Naive thymus-derived CD4-positive, alpha-beta T cell (primary cell): ENCODE results near the gene DDAH2. TPM values are rescaled to one million over a fixed set of nuclear protein-coding genes. Genes with fewer than 3 reads are reported as not detected.

Experiments used
- ATAC-seq: fragments of 150-1000 bp; cut with Tn5 transposase; 2 replicates; pipeline ENCODE4 v1.10.0; 2021; ENCODE audit warnings: mild to moderate bottlenecking, moderate library complexity
- CTCF ChIA-PET: fragments of 350-600 bp; sonication (Branson Sonifier 250); formaldehyde crosslinking; loops from one replicate; lab custom pipeline; 2021; ENCODE audit warnings: antibody characterized with exemption; lab: Charles Lee
- POLR2A ChIA-PET: fragments of 350-600 bp; sonication (Branson Sonifier 250); formaldehyde crosslinking; loops from one replicate; lab custom pipeline; 2021; ENCODE audit warnings: antibody characterized with exemption, inconsistent platforms; lab: Charles Lee
- DNase-seq, 9 donors: peaks; one replicate each; pipeline versions ENCODE4 v3.0.0 to v3.0.0-alpha.2; 2020 to 2022; ENCODE audit warnings: mixed read lengths in 1 of 9
- H3K27ac ChIP-seq: one replicate; pipeline ENCODE4 v1.7.0; 2013; ENCODE audit warnings: mild to moderate bottlenecking, low read depth, low read length, moderate library complexity
- H3K27me3 ChIP-seq, 2 donors: one replicate each; pipeline ENCODE4 v1.7.0; 2013; ENCODE audit warnings: low read length in 2 of 2, mild to moderate bottlenecking in 2 of 2, moderate library complexity in 2 of 2; ENCODE audit not compliant: control insufficient read depth in 2 of 2, insufficient read depth in 2 of 2
- H3K36me3 ChIP-seq, 3 experiments: 1 replicate in 2 of 3; 2 replicates in 1 of 3; pipeline ENCODE4 v1.7.0; 2013; ENCODE audit warnings: low read length in 3 of 3, mild to moderate bottlenecking in 3 of 3, moderate library complexity in 1 of 3; ENCODE audit not compliant: insufficient read depth in 3 of 3, control insufficient read depth in 2 of 3
- H3K4me1 ChIP-seq, 2 donors: one replicate each; pipeline ENCODE4 v1.7.0; 2013; ENCODE audit warnings: low read length in 2 of 2, mild to moderate bottlenecking in 2 of 2, moderate library complexity in 1 of 2; ENCODE audit not compliant: control insufficient read depth in 2 of 2, insufficient read depth in 2 of 2
- H3K4me3 ChIP-seq: 2 replicates; pipeline ENCODE4 v1.7.0; 2013; ENCODE audit warnings: mild to moderate bottlenecking, low read length
- H3K9me3 ChIP-seq, 3 experiments: 1 replicate in 2 of 3; 2 replicates in 1 of 3; pipeline ENCODE4 v1.7.0; 2013; ENCODE audit warnings: low read length in 3 of 3; ENCODE audit not compliant: control insufficient read depth in 2 of 3
- H3K27ac Mint-ChIP-seq, 9 donors: one replicate each; pipeline ENCODE4 v1.8.0; 2020 to 2022; ENCODE audit warnings: mixed read lengths in 9 of 9, mild to moderate bottlenecking in 8 of 9, moderate library complexity in 5 of 9, inconsistent platforms in 2 of 9
- H3K27me3 Mint-ChIP-seq, 5 donors: one replicate each; pipeline ENCODE4 v1.8.0; 2021 to 2022; ENCODE audit warnings: mixed read lengths in 5 of 5, mild to moderate bottlenecking in 1 of 5
- H3K36me3 Mint-ChIP-seq, 5 donors: one replicate each; pipeline ENCODE4 v1.8.0; 2020 to 2022; ENCODE audit warnings: mixed read lengths in 5 of 5, mild to moderate bottlenecking in 3 of 5, inconsistent platforms in 1 of 5
- H3K4me1 Mint-ChIP-seq, 7 donors: one replicate each; pipeline ENCODE4 v1.8.0; 2020 to 2022; ENCODE audit warnings: mixed read lengths in 7 of 7, mild to moderate bottlenecking in 3 of 7, inconsistent platforms in 1 of 7
- H3K4me3 Mint-ChIP-seq, 10 donors: one replicate each; pipeline ENCODE4 v1.8.0; 2020 to 2022; ENCODE audit warnings: mild to moderate bottlenecking in 10 of 10, mixed read lengths in 10 of 10, moderate library complexity in 6 of 10, inconsistent platforms in 2 of 10
- H3K9me3 Mint-ChIP-seq, 11 donors: one replicate each; pipeline ENCODE4 v1.8.0; 2020 to 2022; ENCODE audit warnings: mixed read lengths in 11 of 11, mild to moderate bottlenecking in 4 of 11, inconsistent platforms in 1 of 11, moderate library complexity in 1 of 11
- intact Hi-C, 2 donors: fragments of 100-400 bp; cut with micrococcal nuclease; formaldehyde crosslinking; loops; one replicate each; pipeline ENCODE4 v1.15.1; 2023
- polyA plus RNA-seq, 2 donors: library from polyadenylated mRNA; unstranded; fragments of 300-500 nt; fragmentation: Illumina TruSeq; gene quantifications; one replicate each; pipeline ENCODE4 v1.2.3, GENCODE V29; 2021
- total RNA-seq, 6 experiments: library from RNA in 5 of 6; stranded (reverse) in 5 of 6; gene quantifications; 1 replicate in 5 of 6; 2 replicates in 1 of 6; pipeline ENCODE4 v1.2.3 and lab custom pipeline; 2021 to 2026

DDAH2 gene
- total and polyA plus RNA-seq, 7 experiments from 2014 or later, result 4.9 to 31.4 (median 12.2) TPM

DNA sequence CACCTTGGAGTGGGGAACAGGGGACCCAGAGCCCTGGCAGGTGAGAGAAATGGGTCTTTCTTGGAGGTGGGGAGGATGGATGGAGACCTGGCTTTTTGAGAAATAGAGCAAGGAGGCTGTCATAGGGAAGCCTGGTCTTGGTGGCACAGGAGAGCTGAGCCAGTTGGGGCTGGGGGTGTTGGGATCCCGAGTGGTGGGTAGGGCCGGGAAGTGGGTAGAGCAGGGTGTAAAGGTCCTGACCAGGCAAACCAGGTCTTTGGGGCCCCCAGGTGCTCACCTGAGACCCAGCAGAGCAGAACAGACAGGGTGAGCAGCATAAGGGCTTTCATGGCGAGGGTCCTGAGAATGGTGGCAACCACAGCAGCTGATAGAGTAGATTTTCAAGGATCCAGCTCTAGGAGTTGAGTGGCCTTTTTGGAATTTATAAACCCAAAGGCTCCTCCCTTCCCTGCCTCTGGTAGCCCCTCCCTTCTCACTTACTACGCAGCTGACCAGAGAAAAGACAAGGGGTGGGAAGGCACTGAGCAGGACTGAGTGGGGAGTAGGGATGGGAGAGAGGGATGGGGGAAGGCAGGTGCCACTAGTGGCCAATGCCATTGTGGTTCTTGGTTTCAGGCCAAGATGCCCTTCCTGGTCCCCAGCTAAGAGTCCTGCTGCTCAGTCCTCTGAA, 7.6 kb downstream of the DDAH2 start, which contains the start of gene LY6G6C:
LY6G6C (minus strand) TSS at position 396 of the 670 bp plus-strand sequence; CDS start at position 329, 67 bp downstream.
- intact Hi-C loops, result no loop called here
- CTCF ChIA-PET, result no interaction called here

DNA sequence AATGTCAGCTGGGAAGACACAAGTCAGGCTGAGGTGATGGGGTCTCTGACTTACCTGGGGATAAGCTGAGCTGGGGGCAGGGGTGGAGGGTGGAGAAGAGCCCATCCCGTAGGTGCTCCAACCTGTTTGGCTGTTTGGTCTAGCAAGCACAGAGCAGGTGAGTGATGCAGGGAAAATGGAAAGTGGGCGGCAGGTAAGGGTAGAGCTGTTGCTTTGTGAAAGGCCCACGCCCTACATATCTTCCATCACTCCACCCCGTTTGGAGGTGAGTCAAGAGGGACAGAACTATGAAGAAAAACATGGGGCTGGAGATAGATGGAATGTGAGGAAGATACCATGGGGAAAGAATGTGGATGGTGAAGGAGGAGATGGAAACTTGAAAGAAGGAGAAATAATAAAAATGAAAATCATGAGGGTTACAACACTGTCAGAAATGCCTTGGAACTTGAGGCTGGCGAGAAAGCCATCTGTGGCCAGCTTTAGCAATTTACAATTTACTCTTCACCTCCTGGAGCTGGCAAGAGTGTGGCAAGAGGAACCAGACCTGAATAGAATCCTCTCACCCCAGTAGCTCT, 8.8 kb downstream of the DDAH2 start:
- no peaks in the 10 kb centered on the region for H3K9me3 ChIP-seq
- H3K4me1 Mint-ChIP-seq, result peaks cover 4 to 14% (median 9%) of the 10 kb centered on the region in 7 donors
- no peak overlapping the region for H3K27ac ChIP-seq
- DNase-seq (no peak), ATAC-seq (no peak)
- no peaks in the 10 kb centered on the region for H3K36me3 ChIP-seq
- ChIA-PET POLR2A (no interaction called here), CTCF (no interaction called here)
- no peaks in the 10 kb centered on the region for H3K9me3 Mint-ChIP-seq
- H3K27ac Mint-ChIP-seq, result peak overlapping the region in 1 of 9 donors; percentile 10
- peaks cover 0 to 6% (median 0%) of the 10 kb centered on the region in 5 donors for H3K27me3 Mint-ChIP-seq
- no peaks in the 10 kb centered on the region for H3K36me3 Mint-ChIP-seq
- no peak overlapping the region for H3K4me3 Mint-ChIP-seq
- H3K4me1 ChIP-seq, result no peaks in the 10 kb centered on the region
- no peak overlapping the region for H3K4me3 ChIP-seq
- intact Hi-C loops, result no loop called here
- H3K27me3 ChIP-seq, result no peaks in the 10 kb centered on the region

More for the DNA sequence above, 7.6 kb downstream of the DDAH2 start, which contains the start of gene LY6G6C:
- Histone ChIP-seq H3K27me3 (no peaks in the 10 kb centered on the region), H3K4me1 (no peaks in the 10 kb centered on the region), H3K9me3 (no peaks in the 10 kb centered on the region), H3K36me3 (no peaks in the 10 kb centered on the region), H3K4me3 (no peak within 1 kb of the TSS), H3K27ac (no peak within 1 kb of the TSS)
- peaks cover 0 to 6% (median 0%) of the 10 kb centered on the region in 5 donors for H3K27me3 Mint-ChIP-seq
- peaks cover 14 to 24% (median 20%) of the 10 kb centered on the region in 7 donors for H3K4me1 Mint-ChIP-seq
- H3K27ac Mint-ChIP-seq, result peak within 1 kb of the TSS in 1 of 9 donors; percentile 9
- no peak for ATAC-seq
- DNase-seq, result no peak
- peaks cover 0 to 5% (median 0%) of the 10 kb centered on the region in 5 donors for H3K36me3 Mint-ChIP-seq
- POLR2A ChIA-PET, result no interaction called here
- H3K9me3 Mint-ChIP-seq, result no peaks in the 10 kb centered on the region
- peak within 1 kb of the TSS in 2 of 10 donors; percentile 1 to 2 for H3K4me3 Mint-ChIP-seq

DNA sequence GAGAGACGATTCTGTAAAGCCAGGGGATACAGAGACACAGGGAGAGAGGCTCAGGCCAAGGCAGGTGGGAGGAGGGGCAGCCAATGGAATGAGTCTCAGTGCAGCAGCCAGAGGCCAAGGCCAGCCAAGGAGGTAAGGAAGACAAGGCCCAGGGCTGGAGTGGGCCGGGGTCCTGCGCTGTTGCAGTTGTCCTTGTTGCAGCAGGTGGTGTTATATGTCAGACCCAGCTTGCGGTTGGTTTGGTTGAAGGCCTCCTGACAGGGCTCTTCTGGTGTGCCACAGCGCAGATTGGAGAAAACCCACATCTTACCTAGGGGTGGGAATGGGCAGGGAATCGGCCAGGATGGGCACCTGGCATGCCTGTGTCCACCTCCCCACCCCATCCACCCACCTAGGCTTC, 10.1 kb downstream of the DDAH2 start:
- Histone ChIP-seq H3K9me3 (no peaks in the 10 kb centered on the region), H3K4me3 (no peak overlapping the region), H3K36me3 (no peaks in the 10 kb centered on the region), H3K27me3 (no peaks in the 10 kb centered on the region), H3K4me1 (no peaks in the 10 kb centered on the region), H3K27ac (no peak overlapping the region)
- Mint-ChIP-seq H3K36me3 (no peaks in the 10 kb centered on the region), H3K4me1 (peaks cover 4 to 14% (median 7%) of the 10 kb centered on the region in 7 donors), H3K27me3 (peaks cover 0 to 10% (median 0%) of the 10 kb centered on the region in 5 donors), H3K4me3 (no peak overlapping the region), H3K9me3 (no peaks in the 10 kb centered on the region), H3K27ac (peak overlapping the region in 1 of 9 donors; percentile 78)
- ChIA-PET CTCF (no interaction called here), POLR2A (no interaction called here)
- intact Hi-C loops, result no loop called here
- ATAC-seq, result no peak
- no peak for DNase-seq

DNA sequence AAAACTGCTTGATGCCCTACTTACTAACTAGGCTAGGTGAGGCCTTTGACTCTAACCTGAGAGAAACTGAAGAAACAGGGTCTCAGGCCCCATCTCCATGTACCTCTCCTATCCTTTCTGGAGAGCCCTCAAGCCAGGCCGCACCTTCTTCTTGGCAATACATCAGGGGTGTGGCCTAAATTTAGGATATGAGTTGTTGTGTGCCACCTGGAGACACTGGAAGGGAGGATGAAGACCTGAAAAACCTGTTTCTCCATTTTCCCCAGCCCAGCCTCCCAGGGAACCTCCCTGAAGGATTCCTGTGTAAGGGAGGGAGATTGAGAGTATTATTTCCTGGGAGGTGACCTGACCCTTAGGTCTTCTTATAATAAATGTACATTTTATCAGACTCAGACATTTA, 10.8 kb downstream of the DDAH2 start:
- H3K36me3 Mint-ChIP-seq, result no peaks in the 10 kb centered on the region
- H3K4me1 Mint-ChIP-seq, result peaks cover under 1 to 12% (median 2%) of the 10 kb centered on the region in 7 donors
- H3K27ac Mint-ChIP-seq, result no peak overlapping the region
- H3K27me3 ChIP-seq, result no peaks in the 10 kb centered on the region
- peaks cover 0 to 11% (median 0%) of the 10 kb centered on the region in 5 donors for H3K27me3 Mint-ChIP-seq
- ChIA-PET CTCF (no interaction called here), POLR2A (no interaction called here)
- H3K4me1 ChIP-seq, result no peaks in the 10 kb centered on the region
- intact Hi-C loops, result no loop called here
- no peaks in the 10 kb centered on the region for H3K9me3 Mint-ChIP-seq
- H3K4me3 ChIP-seq, result no peak overlapping the region
- H3K9me3 ChIP-seq, result no peaks in the 10 kb centered on the region
- ATAC-seq (no peak), DNase-seq (no peak)
- H3K4me3 Mint-ChIP-seq, result no peak overlapping the region
- H3K27ac ChIP-seq, result no peak overlapping the region
- H3K36me3 ChIP-seq, result no peaks in the 10 kb centered on the region

DNA sequence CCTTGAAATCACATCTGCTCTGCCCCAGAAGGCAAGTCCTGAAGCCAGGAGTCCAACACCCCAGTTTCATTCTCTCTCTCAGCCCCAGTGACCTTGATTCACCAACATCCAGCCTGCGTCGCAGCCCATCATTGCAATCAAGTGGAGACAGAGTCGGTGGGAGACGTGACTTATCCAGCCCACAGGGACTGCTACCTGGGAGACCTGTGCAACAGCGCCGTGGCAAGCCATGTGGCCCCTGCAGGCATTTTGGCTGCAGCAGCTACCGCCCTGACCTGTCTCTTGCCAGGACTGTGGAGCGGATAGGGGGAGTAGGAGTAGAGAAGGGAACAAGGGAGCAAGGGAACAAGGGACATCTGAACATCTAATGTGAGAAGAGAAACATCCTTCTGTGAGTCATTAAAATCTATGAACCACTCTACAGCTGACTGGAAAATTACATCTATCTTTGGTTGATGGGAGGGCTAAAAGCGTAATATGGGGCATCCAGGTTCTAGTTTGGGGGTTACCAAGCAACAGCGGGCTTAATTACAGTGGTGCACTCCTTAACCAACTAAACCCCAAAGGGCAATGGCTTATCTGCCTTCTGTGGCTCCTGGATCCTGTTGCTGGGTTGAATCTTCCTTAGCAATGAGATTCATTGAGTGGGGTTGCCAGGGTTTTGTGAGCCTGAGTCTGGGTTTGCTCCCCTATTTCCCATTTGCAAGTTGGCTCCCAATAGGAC, 11.4 kb downstream of the DDAH2 start:
- Histone ChIP-seq H3K9me3 (no peaks in the 10 kb centered on the region), H3K4me3 (no peak overlapping the region), H3K36me3 (no peaks in the 10 kb centered on the region), H3K4me1 (no peaks in the 10 kb centered on the region), H3K27me3 (no peaks in the 10 kb centered on the region), H3K27ac (no peak overlapping the region)
- Mint-ChIP-seq H3K9me3 (no peaks in the 10 kb centered on the region), H3K36me3 (no peaks in the 10 kb centered on the region), H3K4me3 (no peak overlapping the region), H3K27me3 (peaks cover 0 to 15% (median 0%) of the 10 kb centered on the region in 5 donors), H3K4me1 (peaks cover 0 to 14% (median under 1%) of the 10 kb centered on the region in 7 donors), H3K27ac (peak overlapping the region in 2 of 9 donors; percentile 33 to 84)
- POLR2A ChIA-PET, result no interaction called here
- DNase-seq, result no peak
- CTCF ChIA-PET, result no interaction called here
- intact Hi-C loops, result no loop called here
- ATAC-seq, result no peak

DNA sequence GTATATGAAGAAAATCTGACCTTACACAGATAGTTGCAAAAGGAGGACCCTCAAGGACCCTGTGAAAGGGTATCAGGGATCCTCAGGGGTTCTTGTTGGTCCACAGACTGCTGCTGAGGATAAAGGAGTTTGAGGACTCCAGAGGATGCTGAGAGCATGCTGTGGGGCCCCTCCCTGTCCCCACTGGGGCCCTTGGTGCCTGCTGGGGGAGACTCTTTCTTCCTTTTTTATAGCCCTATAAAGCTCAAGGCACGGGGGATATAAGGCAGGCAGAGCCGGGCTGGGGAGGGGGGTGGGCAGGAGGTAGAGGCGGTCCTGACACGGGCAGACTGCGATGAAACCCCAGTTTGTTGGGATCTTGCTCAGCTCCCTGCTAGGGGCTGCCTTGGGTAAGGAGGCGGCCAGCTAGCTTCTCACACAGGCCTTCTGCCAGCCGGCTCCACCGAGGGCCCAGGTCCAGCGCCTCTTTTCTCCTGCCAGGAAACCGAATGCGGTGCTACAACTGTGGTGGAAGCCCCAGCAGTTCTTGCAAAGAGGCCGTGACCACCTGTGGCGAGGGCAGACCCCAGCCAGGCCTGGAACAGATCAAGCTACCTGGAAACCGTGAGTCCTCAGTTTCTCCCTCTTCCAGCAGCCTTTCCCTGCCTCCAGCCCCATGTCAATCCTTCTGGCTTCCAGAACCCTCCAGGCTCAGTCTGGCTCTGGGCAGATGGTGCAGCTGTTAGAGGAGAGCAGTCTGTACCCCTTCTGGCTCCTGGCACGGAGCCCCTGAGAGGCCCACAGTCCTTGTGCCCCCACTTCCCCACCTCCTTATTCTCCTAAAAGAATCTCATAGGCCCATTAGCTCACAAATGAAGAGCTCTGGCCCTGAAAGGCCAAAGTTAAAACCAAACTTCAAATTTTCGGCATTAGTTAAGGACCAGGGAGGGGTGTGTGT, 13.8 kb downstream of the DDAH2 start, which contains the start of gene LY6G6D:
LY6G6D (plus strand) TSS at position 327 of the 937 bp plus-strand sequence; CDS start at position 335, 8 bp downstream.
- CTCF ChIA-PET, result interaction anchor here (0.6 to 1.0 kb wide), 3 partner anchors 9 to 24 kb away, joined by 3 to 4 read pairs (median 4); partner anchors contain the start of gene LY6G6F

More for the DNA sequence above, 13.8 kb downstream of the DDAH2 start, which contains the start of gene LY6G6D:
- Mint-ChIP-seq H3K27me3 (peaks cover 0 to 21% (median 0%) of the 10 kb centered on the region in 5 donors), H3K27ac (peak within 1 kb of the TSS in 6 of 9 donors; percentile 48 to 90 (median 71)), H3K9me3 (peaks cover 0 to 3% (median 0%) of the 10 kb centered on the region in 11 donors), H3K36me3 (no peaks in the 10 kb centered on the region), H3K4me3 (no peak within 1 kb of the TSS), H3K4me1 (peaks cover 4 to 34% (median 21%) of the 10 kb centered on the region in 7 donors)
- POLR2A ChIA-PET, result interaction anchor here (0.6 to 1.8 kb wide), 7 partner anchors 8 to 558 kb away, joined by 3 to 6 read pairs (median 4); partner anchors contain the start of genes ABHD16A and MPIG6B
- intact Hi-C loops, result no loop called here
- no peak for ATAC-seq
- H3K4me3 ChIP-seq, result no peak within 1 kb of the TSS
- H3K27ac ChIP-seq, result no peak within 1 kb of the TSS
- DNase-seq, result no peak
- no peaks in the 10 kb centered on the region for H3K36me3 ChIP-seq
- H3K27me3 ChIP-seq, result no peaks in the 10 kb centered on the region
- no peaks in the 10 kb centered on the region for H3K9me3 ChIP-seq
- H3K4me1 ChIP-seq, result peaks cover 7% of the 10 kb centered on the region in 2 donors
